ENCODE data around the gene KLHDC8A. TPM values are rescaled to one million over a fixed set of nuclear protein-coding genes. Genes with fewer than 3 reads are reported as not detected.

KLHDC8A gene
- total RNA-seq, 1 experiment from 2014 or later, result not detected

DNA sequence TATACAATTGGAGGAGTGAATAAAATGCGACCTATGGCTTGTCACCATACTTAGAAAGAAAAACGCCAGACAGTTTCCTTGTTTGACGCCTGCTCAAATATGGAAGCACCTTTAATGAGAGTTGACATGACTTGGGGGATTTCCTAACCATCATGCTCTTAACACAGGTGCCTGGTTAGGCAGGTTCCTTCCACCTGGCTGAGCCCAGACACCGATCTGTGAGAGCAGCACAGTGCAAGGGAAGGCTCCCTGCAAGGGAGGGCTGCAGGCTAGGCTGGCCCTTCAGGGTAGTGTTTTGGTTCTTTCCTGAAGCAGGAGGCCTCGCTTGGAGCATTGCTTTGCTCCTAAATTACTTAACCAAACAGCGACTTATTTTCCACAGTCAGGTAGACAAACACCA is 24.6 kb upstream of the KLHDC8A start:
- Mint-ChIP-seq H3K36me3 (ENCODE audit: insufficient read depth, unreplicated experiment) (no peaks in the 10 kb centered on the region), H3K4me3 (ENCODE audit: unreplicated experiment) (no peak overlapping the region), H3K27ac (ENCODE audit: low read depth, unreplicated experiment) (no peak overlapping the region), H3K9me3 (ENCODE audit: unreplicated experiment) (no peaks in the 10 kb centered on the region), H3K27me3 (ENCODE audit: insufficient read depth, unreplicated experiment) (no peaks in the 10 kb centered on the region), H3K4me1 (ENCODE audit: insufficient read depth, unreplicated experiment) (peaks cover 6% of the 10 kb centered on the region)
- DNase-seq (ENCODE audit: unreplicated experiment), result no peak
- TF ChIP-seq CTCF (IDR thresholded peaks at IDR 0.05; ENCODE audit: unreplicated experiment), result no peak
- POLR2A ChIA-PET, result no interaction called here
- BruUV-seq (replicated peaks), result no TSS peak
- CTCF ChIA-PET, result interaction anchor here (0.5 to 24.9 kb wide), 7 partner anchors 27 to 148 kb away, joined by 3 to 207 read pairs (median 11); no protein-coding TSS in a partner anchor
- intact Hi-C loops (cut with micrococcal nuclease), result no loop called here

GRCh38 chr1:205380882-205381281 is 24.2 kb upstream of the KLHDC8A start:
- Mint-ChIP-seq H3K4me1 (ENCODE audit: insufficient read depth, unreplicated experiment) (peaks cover 11% of the 10 kb centered on the region), H3K36me3 (ENCODE audit: insufficient read depth, unreplicated experiment) (no peaks in the 10 kb centered on the region), H3K4me3 (ENCODE audit: unreplicated experiment) (no peak overlapping the region), H3K9me3 (ENCODE audit: unreplicated experiment) (no peaks in the 10 kb centered on the region), H3K27me3 (ENCODE audit: insufficient read depth, unreplicated experiment) (no peaks in the 10 kb centered on the region), H3K27ac (ENCODE audit: low read depth, unreplicated experiment) (no peak overlapping the region)
- no peak for DNase-seq (ENCODE audit: unreplicated experiment)
- TF ChIP-seq CTCF (IDR thresholded peaks at IDR 0.05; ENCODE audit: unreplicated experiment), result no peak
- ChIA-PET CTCF (interaction anchor here (0.8 to 24.9 kb wide), 8 partner anchors 8 to 148 kb away, joined by 3 to 207 read pairs (median 4); no protein-coding TSS in a partner anchor), POLR2A (no interaction called here)
- no TSS peak for BruUV-seq (replicated peaks)
- intact Hi-C loops (cut with micrococcal nuclease), result no loop called here

DNA sequence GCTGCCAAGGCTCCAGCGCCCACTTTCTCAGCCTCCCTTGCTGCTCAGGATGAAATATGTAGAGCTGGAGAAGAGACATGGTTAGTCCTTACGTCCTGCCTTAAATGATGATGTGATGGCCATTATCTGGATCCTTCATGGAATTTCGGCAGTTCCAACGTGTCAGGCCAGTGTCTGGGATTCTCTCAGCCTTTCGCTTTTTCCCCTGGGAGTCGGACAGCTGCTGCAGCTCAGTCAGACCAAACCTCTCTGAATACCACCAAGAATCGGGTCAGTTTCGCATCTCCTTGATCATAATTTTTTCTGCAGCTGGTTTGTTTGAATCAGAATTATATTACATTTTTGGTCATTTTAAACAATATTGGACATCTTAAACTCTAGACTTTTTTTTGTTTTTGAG is 22.3 kb upstream of the KLHDC8A start:
- Mint-ChIP-seq H3K36me3 (ENCODE audit: insufficient read depth, unreplicated experiment) (no peaks in the 10 kb centered on the region), H3K27ac (ENCODE audit: low read depth, unreplicated experiment) (no peak overlapping the region), H3K27me3 (ENCODE audit: insufficient read depth, unreplicated experiment) (no peaks in the 10 kb centered on the region), H3K4me3 (ENCODE audit: unreplicated experiment) (no peak overlapping the region), H3K9me3 (ENCODE audit: unreplicated experiment) (no peaks in the 10 kb centered on the region), H3K4me1 (ENCODE audit: insufficient read depth, unreplicated experiment) (peaks cover 26% of the 10 kb centered on the region)
- intact Hi-C loops (cut with micrococcal nuclease), result no loop called here
- no peak for DNase-seq (ENCODE audit: unreplicated experiment)
- ChIA-PET POLR2A (interaction anchor here (0.5 to 1.1 kb wide), 4 partner anchors 11 to 204 kb away, joined by 3 to 4 read pairs (median 4); no protein-coding TSS in a partner anchor), CTCF (interaction anchor here (0.5 to 24.9 kb wide), 4 partner anchors 8 to 107 kb away, joined by 3 to 207 read pairs (median 10); no protein-coding TSS in a partner anchor)
- BruUV-seq (replicated peaks), result no TSS peak
- no peak for TF ChIP-seq CTCF (IDR thresholded peaks at IDR 0.05; ENCODE audit: unreplicated experiment)

DNA sequence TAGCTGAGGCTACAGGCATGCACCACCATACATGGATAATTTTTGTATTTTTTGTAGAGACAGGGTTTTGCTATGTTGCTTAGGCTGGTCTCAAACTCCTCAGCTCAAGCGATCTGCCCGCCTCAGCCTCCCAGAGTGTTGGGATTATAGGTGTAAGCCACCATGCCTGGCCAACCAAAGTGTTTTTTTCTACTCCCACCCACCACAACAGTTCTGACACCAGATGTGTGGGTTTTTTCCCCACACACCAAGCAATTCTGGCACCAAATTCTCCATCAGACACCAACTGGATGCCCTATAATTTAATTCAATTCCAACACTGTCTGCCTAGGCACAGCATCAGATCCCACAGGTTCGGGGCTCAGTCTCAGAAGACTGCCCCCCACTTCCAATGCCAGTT is 20.6 kb upstream of the KLHDC8A start:
- TF ChIP-seq CTCF (IDR thresholded peaks at IDR 0.05; ENCODE audit: unreplicated experiment), result no peak
- Mint-ChIP-seq H3K27me3 (ENCODE audit: insufficient read depth, unreplicated experiment) (no peaks in the 10 kb centered on the region), H3K27ac (ENCODE audit: low read depth, unreplicated experiment) (no peak overlapping the region), H3K4me1 (ENCODE audit: insufficient read depth, unreplicated experiment) (peaks cover 36% of the 10 kb centered on the region), H3K9me3 (ENCODE audit: unreplicated experiment) (no peaks in the 10 kb centered on the region), H3K4me3 (ENCODE audit: unreplicated experiment) (no peak overlapping the region), H3K36me3 (ENCODE audit: insufficient read depth, unreplicated experiment) (no peaks in the 10 kb centered on the region)
- no TSS peak for BruUV-seq (replicated peaks)
- no peak for DNase-seq (ENCODE audit: unreplicated experiment)
- intact Hi-C loops (cut with micrococcal nuclease), result no loop called here
- CTCF ChIA-PET, result interaction anchor here (1.1 to 24.9 kb wide), 5 partner anchors 12 to 109 kb away, joined by 3 to 241 read pairs (median 10); partner anchors contain the start of gene KLHDC8A
- POLR2A ChIA-PET, result interaction anchor here (2.7 kb wide), 1 partner anchor 12 kb away, joined by 6 read pairs; no protein-coding TSS in a partner anchor
